ENCODE measurements around the gene CTNNB1.

Gene CTNNB1

DNA sequence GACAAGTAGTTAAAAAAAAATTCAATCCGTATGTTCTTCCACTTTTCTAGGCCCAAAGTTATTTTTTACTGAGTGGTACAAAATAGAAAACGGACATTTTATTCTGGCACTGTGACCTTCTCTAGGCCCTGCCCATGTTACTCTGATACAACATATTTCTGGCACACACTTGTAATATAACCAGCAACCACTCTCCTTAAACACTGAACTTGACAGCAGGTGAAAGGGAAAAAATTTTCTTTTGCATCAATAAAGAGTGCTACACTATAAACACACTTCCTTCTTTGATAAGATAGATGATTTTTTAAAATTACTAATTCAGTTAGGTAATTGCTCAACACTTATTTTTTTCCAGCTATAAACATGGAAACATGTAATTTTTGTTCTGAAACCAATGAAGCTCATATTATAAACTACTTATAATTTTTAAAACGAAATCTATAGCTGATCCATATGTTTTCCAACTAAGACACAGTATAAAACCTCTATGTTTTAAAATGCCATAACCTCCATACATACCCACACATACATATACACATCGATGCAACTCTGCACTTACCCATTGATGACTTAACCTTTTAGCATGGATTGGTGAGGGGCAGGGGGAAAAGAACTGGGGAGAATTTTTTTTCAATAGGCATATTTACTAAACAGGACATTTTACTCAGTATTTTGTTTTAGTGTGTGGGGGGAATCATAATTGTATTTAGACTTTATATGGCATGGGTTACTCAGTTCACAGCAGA lies 5.3 kb upstream of the CTNNB1 start:
- no peak for DNase-seq

DNA sequence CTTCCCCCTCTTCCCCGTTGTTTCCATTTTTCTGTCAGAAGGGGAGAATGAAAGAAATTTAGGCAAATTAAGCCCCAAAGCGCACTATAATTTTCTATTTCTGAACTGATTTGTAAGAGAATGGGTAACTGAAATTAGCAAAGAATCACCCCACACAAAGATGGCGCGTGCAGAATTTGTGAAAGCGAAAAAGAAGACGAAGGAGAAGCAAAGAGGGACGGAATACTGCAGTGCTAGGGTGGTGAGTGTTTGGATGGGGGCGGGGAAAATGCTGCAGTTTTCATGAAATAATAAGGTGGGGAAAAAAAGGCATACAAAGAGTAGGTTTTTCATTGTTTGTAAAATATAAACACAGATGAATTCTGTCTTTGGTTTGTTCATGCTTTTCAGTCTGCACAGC lies 4.6 kb upstream of the CTNNB1 start:
- DNase-seq: no peak

DNA sequence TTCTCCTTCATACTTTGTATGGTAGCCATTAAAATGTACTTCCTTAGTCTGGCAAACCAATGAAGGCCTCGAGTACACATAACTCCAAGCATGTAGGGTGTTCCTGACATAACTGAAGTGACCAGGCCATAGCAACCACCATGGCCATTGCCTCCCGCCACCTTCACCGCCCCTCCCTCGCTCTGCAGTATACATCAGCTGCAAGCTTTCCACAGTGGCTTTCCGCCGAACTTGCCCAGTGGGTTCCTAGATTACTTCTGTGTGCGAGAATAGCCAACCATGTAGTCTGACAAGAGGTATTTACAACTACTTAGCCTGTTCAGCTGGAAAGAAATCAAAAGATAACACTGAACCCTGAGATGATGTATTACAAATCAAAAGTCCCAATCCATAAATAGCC lies 3.4 kb upstream of the CTNNB1 start:
- DNase-seq: no peak

DNA sequence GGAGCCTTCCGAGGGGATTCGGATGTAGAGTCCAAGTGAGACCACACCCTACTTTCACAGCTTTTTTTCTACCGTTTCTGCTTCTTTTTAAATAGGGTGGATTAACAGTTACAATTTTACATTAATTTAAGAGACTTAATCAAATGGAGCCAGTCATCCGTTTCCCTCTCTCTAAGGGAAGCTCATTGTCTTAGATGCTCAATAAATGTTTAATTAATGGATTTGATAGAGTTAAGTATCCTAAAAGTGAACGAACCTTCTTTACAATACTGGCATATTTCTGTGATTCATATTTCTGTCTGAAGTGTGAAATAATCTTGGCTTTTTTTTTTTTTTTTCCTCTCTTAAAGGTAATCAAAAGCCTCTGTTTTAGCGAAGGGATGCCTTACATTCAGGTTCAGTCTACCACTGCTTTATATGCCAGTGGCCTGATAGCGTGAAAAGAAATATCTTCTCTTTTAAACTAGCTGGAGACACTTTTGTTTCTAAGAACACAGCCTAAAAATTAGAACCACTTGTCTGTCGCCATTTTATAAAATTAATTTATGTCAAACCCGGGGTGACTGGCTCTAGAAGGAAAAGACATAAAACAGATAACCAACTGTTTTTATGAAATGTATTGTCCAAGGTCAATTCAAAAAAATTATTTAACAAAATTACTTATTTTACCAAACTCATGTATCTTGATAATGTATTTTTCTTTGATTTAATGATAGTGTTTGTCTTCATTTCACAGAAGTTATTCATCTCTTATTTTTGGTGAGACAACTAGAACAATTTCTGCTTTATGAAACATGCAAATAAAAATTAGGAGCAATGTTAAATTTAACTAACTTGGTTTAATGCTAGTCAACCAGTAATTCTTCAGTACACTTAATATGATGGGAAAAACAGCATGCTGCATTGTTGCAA lies 2.5 kb upstream of the CTNNB1 start:
- DNase-seq: no peak

DNA sequence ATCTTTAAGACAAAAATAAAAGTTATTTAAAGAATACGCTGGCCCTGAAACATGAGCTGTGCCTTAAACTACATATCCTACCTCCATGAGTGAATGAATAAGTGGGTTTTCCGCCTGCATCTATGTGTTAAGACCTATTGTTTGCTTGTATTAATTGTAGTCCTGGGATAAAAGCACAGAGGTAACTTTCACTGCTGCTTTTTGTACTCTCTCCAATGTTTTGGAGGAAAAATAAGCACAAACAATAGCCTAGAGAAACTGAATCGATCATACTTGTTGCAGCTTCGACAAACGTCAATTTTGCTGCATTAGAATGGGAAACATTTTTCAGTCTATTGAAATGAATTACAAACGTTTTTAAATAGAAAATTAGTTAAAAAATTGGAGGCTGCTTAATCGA lies 1.3 kb upstream of the CTNNB1 start:
- no peak for DNase-seq

DNA sequence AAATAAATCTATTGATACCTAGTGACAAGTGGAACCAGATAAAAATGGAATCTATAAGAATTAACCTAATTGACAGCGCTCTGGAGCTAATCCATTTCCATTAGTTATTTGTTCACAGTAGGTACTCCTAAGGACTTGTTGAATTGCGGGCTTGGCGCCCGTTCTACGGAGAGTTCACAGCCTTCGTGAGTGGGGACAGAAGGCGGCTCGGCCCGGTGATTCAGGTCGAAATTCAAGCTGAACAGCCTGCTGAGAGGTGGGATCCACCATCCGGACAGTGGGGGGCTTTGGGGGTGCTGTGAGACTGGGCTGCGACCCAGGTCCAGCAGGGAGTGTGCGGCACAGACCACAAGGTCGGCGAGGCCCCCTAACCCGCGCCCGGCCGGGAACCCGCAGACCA lies 779 bp upstream of the CTNNB1 start:
- DNase-seq: no peak

DNA sequence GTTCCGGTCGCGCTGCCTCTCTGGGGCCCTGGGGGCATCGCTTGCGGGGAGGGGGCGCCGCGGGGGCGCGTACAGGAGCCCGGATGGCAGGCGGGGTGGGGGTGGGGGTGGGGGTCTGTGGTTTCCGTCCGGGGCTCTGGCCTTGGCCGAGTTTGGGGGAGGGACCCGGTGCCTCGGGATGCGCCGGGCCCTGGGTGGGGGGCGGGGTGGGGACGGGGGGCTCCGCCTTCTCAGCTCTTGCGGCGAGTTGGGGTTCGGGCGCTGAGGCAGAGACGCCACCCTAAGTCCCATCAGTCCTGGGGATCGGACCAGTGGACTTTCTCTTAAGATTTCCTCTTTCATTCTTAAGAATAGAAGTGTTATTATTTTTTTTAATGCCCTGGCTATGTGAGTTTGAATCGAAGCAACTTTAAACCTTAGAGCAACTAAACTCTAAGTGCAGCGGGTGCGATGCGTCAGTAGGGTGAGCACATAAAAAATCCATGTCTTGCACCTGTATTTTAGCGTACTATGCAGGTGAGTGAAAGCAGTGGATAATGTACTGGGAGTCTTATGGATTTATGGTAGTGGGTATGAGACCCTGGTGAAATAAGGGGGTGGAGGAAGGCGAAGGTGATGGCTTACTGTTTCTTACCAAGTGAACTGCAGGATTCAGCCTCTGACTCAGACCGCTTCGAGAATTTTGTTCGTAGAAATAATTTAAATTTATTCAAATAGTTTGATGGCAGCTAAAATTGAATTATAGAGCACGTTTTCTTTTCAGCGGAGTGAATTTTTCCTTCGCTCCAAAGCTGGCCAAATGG lies 762 bp downstream of the CTNNB1 start:
- DNase-seq: no peak

DNA sequence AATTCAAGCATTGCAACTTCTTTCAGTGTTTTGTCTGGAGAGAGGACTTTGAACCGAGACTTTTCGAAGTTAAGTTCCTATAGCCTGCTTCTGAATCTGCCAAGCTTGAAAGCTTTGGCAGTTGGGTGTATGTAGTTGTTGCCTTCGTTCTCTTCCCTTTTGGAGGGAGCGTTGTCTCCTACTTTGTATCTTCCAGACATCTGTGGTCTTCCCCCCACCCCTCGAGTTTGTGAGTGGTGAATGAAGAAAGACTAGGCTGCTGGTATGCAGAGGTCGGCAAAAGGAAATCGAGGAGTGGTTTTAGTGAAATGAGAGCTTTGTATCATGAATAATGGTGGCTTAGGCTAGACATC lies 1.3 kb downstream of the CTNNB1 start:
- DNase-seq: no peak

DNA sequence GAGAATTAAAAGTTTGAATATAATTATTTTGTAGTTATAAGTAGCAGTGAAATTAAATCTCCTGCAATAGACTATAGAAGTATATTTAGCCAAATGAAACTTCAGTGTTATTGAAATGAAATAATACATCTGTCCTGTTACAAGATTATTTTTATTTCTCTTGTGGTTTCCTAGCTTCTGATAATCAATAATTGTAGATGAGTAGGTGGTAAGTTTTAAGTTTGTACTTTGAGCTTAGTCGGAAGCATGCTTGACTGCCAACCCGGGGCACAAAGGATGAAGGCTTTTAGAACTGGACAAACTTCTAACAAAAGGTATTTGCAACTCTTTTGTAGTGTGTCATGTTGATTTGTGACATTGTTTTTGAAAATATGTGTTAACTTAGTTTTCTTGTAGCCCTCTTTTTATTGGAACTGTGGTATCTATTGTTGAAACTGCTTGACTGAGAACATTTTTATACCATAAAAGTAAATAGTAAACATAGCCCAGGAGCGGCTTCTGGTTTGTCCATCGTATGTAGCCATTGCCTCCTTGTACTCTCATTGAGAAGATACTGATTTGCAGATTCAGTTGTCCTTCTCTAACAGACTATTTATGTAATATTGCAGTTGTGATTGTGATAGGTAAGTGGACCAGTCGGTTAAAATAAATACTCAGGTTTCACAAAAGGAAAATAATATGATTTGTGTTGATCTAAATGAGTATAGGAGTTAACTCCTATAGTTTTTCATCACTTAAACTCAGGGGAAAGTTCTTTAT lies 2.9 kb downstream of the CTNNB1 start:
- DNase-seq: no peak

DNA sequence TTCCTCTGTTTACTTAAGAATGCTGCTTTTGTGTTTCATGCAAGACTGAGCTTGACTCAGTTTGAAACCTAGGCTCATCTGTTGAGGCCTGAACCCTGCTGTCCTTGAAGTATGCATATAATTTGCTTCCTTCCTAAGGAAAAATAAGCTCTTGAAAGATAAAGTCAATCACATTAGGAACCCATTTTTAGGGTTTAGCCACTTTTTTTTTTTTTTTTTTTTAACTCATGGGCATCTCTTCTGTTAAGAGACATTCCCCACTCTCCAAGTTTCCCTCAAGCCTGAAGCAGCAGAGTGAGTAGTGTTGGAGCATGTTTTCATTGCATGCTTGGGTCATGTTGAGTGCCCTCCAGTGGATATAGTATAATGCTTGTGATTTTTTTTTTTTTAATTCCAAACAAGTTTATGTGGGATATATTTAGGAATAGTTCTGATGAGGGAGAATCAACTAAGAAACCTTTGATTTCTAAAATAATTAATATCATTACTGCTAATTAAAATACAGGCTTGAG lies 3.6 kb downstream of the CTNNB1 start:
- DNase-seq: no peak

DNA sequence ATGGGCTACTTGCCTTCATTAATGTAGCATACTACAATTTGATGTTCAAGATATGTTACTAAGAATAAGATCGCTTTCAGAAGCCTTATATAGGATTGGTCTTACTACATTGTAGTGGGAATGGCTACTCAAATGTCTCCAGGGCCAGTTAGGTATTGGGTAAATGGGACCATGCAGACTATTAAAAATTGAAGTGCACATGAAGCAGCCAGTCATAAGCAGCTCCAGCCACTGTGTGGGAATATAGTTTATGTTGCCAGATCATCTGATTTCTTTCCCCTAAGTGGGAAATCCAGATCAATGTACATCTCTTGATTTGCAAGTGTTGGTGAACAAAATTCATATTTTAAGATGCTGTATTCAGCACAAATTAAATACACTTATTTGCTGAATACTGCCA lies 5.1 kb downstream of the CTNNB1 start:
- DNase-seq: no peak

DNA sequence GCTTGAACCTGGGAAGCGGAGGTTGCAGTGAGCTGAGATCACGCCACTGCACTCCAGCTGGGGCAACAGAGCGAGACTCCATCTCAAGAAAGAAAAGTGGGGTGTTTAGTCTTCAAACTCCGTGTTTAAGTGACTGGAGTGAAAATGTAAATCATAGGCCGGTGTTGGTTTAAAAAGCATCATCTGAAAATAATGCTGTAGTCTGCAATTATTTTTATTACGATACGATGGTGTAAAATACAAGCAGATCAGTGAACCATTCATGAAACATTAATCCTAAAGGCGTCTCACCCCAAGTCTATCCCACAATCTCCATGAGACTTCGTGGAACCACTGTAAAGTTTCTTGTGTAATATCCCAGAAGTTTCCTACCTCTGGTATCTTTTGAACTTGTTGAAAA lies 6.3 kb downstream of the CTNNB1 start:
- no peak for DNase-seq

DNA sequence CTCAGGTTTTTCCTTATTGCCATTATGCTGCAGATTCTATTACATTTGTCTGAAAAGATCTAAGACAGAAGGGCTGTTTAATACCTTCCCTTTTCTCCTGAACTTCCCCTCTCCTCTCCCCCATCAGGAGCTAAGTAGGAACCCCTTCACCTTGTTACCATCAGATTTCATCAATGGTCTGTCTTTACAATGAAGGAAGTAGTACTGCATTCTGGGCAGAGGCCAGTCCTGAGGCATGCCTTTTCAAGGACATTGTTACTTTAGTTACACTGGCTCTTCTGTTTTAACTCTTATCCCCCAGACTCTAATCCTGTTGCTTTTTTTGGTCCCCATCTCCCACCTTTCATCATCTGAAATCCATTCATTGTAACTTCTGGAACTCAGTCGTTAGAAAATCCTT lies 8.1 kb downstream of the CTNNB1 start:
- DNase-seq: no peak

DNA sequence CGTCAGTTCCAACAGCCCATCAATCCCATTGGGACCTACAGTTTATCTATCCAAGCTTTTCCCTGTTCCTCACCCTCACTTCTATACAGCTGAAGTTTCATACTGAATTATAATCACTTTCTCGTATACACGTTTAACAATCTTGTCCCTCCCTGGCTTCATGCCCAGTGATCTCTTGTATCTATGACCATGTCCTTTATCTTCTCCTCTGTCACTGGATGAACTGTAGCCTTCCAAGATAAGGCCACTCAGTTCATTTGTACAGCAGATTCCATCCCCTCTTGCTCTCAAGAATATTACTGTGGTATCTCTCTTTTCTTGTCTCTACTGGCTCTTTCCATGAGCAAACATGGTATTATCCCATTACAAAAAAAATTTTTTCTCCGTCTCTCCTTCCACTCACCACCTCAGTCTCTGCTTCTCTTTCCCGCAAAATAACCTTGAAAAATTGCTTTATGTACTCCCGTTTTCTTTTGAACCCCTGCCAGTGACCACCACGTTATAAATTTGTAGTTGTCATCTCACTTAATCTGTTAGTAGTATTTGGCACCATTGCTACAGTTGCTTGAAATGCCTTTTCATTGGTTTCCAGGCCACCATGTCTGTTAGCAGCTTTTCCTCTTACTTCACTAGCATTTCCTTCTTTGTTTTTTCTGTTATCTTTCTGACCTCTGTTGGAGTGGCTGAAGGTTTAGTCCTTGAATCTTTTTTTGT lies 9.4 kb downstream of the CTNNB1 start:
- no peak for DNase-seq

DNA sequence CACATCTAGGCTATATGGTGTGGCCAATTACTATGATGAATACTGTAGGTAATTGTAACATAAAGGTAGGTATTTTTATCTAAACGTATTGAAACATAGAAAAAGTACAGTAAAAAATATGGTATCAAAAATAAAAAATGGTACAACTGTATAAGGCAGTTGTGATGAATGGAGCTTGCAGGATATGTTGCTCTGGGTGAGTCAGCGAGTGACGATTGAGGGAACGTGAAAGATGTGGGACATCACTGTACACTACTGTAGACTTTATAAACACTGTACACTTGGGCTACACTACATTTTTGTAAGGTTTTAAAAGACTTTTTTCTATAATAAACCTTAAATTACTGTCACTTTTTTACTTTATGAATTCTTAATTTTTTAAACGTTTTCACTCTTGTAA lies 10.3 kb downstream of the CTNNB1 start:
- DNase-seq: no peak

DNA sequence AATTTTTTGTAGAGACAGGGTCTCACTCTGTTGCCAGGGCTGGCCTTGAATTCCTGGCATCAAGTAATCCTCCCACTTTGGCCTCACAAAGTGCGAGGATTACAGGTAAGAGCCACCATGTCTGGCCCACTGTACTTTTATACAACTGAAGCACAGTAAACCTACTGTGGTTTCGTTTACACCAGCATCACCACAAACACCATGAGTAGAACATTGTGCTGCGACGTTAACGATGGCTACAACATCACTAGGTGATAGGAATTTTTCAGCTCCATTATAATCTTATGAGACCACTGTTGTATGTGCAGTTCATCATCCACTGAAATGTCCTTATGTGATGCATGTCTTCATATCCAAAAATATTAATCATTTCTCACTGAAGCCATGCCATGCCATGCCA lies 11.7 kb downstream of the CTNNB1 start:
- no peak for DNase-seq

DNA sequence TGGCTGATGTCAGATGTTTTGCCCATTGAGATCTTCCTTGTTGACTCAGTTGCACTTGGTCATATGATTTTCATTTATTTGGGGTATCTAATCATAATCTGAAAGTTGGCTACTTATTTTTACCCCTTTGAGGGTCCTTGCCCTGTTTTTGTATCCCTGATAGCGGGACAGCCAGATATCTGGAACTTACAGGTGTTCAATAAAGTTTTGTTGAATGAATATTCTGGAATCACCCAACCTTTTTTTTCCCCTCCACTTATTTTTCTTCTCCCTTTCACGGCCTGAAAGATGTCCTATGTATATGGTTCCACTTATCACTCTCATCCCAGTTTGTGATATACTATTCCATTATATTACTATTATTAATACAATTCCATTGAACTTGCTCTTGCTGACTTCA lies 12.8 kb downstream of the CTNNB1 start:
- DNase-seq: no peak

DNA sequence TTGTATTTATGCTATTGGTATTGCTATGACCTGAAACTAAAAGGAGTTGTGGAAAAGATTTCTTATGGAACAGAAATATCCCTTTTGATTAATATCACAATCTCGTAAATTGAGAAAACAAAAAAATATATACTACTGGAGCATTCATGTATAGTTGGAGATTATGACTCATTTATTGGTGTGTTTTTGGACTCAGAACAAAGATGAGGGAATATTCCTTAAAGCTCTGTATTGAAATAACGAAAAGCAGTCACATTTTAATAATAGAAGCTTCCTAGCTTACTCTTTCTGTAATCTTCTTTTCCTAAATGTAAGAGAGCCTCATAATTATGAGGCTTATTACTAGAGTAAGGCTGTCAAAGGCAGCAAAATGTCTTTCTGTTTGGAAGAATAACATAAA lies 14.3 kb downstream of the CTNNB1 start:
- no peak for DNase-seq

DNA sequence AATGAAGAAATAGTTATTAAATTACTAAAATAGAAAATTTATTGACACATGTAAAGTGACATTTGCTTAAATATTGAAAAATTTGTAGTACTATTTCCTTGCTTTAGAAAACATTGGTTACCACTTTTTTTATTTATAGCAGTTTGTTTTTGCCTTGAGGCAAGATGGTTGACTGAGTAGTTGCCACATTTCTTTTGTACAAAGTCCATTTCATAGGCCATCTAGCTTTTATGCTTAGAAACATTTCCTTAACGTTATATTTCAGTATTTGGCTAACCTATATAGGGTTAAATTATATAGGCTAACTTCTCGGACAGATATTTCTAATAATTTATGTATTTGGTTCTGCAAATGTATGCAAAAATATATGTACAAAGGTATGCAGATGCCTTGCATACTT lies 17.1 kb downstream of the CTNNB1 start:
- no peak for DNase-seq

DNA sequence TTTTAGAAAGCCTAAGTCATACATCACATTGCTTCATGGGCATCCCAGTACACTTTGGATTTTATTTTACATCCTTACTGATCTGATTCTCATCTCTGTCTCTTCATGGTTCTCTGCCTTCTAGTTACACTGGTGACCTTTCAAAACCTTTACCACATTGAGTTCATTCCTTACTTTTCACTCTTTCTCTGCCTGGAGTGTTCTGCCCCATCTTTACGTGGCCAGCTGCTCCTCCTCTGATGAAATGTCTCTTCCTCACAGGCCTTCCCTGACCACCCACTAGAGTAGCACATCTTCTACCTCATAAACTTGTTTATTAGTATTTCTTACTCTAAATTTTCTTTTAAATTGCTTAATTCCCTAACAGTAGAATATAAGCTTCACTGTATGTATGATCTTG lies 17.7 kb downstream of the CTNNB1 start:
- no peak for DNase-seq

DNA sequence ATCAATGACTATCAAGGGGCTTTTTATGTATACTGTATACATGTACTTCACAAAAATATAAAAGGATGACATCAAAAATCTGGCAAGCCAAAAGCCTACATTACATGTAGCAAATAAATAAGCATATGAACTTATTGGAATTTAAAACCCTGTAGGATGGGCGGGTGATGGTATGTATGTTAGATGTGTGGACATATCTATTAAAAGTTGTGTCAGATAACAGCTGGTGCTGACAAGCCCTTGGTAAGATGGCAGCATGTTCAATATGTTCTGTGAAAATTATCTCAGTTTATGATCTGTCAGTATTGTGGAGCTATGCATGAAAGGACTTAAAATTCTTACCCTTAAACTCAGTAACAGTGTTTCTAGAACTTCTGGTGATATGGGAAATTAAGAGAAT lies 20.1 kb downstream of the CTNNB1 start:
- no peak for DNase-seq
